ENCODE data around the gene SF3B6.
"Not testable (repeated sequence)": the region's sequence is repeated elsewhere in the genome, so short reads cannot be mapped to it uniquely, and the experiment has no call there.

SF3B6 gene

GRCh38 chr2:24102677-24103076 is 26.6 kb upstream of the SF3B6 start:
- no peak overlapping the region for H3K9ac ChIP-seq (ENCODE audit: low read length)
- no peaks in the 10 kb centered on the region for H4K20me1 ChIP-seq (ENCODE audit: insufficient read depth, low read length)
- no peaks in the 10 kb centered on the region for H3K4me1 ChIP-seq (ENCODE audit: low read length)
- no peaks in the 10 kb centered on the region for H3K36me3 ChIP-seq (replicated peaks; ENCODE audit: insufficient read depth, low read length)
- no peak for DNase-seq
- H3K27ac ChIP-seq (ENCODE audit: low read length) = no peak overlapping the region
- H3K79me2 ChIP-seq (ENCODE audit: low read length) = no peaks in the 10 kb centered on the region
- no peak overlapping the region for H3K4me2 ChIP-seq (ENCODE audit: low read depth, low read length)
- H3K27me3 ChIP-seq (replicated peaks; ENCODE audit: insufficient read depth, low read length) = no peaks in the 10 kb centered on the region
- no peaks in the 10 kb centered on the region for H3K9me3 ChIP-seq (replicated peaks; ENCODE audit: insufficient read depth, low read length)
- H3F3A ChIP-seq (ENCODE audit: insufficient read depth, low read length) = no peaks in the 10 kb centered on the region
- H2AFZ ChIP-seq (ENCODE audit: low read length) = no peak overlapping the region
- H3K9me2 ChIP-seq (replicated peaks; ENCODE audit: insufficient read depth, low read length) = no peaks in the 10 kb centered on the region
- no peak overlapping the region for H3K4me3 ChIP-seq (ENCODE audit: low read length)
- TF ChIP-seq EZH2phosphoT487 (IDR thresholded peaks at IDR 0.05; ENCODE audit: low read length) (no peak), EZH2 (optimal IDR thresholded peaks at IDR 0.05; ENCODE audit: low read depth, low read length) (no peak), CTCF (IDR thresholded peaks at IDR 0.05; ENCODE audit: low read length) (no peak)

DNA sequence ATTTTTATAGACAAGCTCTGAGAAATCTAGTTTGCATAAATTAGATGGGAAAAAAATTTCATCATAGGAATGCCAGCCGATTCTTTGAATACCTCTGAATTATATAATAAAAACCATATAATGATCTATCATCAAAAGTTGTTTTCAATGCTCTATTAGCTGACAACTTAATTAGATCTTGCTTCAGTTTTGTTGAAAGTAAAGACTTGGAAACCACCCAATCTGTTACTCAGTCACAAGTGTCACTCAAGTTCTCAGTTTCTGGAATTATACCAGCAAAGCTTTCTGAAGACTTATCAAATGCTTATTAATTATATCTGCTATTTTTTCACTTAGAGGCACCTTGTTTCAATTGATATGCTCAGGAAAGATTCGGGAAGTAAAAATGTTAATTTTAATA is 25.9 kb upstream of the SF3B6 start:
- no peaks in the 10 kb centered on the region for H3K79me2 ChIP-seq (ENCODE audit: low read length)
- H3K27ac ChIP-seq (ENCODE audit: low read length) = no peak overlapping the region
- no peak overlapping the region for H2AFZ ChIP-seq (ENCODE audit: low read length)
- no peak overlapping the region for H3K4me3 ChIP-seq (ENCODE audit: low read length)
- H3K4me1 ChIP-seq (ENCODE audit: low read length) = no peaks in the 10 kb centered on the region
- TF ChIP-seq EZH2 (optimal IDR thresholded peaks at IDR 0.05; ENCODE audit: low read depth, low read length) = no peak
- no peak for TF ChIP-seq CTCF (IDR thresholded peaks at IDR 0.05; ENCODE audit: low read length)
- TF ChIP-seq EZH2phosphoT487 (IDR thresholded peaks at IDR 0.05; ENCODE audit: low read length) = no peak
- H3K9me3 ChIP-seq (replicated peaks; ENCODE audit: insufficient read depth, low read length) = no peaks in the 10 kb centered on the region
- H3K36me3 ChIP-seq (replicated peaks; ENCODE audit: insufficient read depth, low read length) = no peaks in the 10 kb centered on the region
- H3K9ac ChIP-seq (ENCODE audit: low read length) = no peak overlapping the region
- H3K4me2 ChIP-seq (ENCODE audit: low read depth, low read length) = no peak overlapping the region
- DNase-seq = no peak
- no peaks in the 10 kb centered on the region for H4K20me1 ChIP-seq (ENCODE audit: insufficient read depth, low read length)
- no peaks in the 10 kb centered on the region for H3K9me2 ChIP-seq (replicated peaks; ENCODE audit: insufficient read depth, low read length)
- H3F3A ChIP-seq (ENCODE audit: insufficient read depth, low read length) = no peaks in the 10 kb centered on the region
- H3K27me3 ChIP-seq (replicated peaks; ENCODE audit: insufficient read depth, low read length) = no peaks in the 10 kb centered on the region

- H3K27me3 ChIP-seq (replicated peaks; ENCODE audit: insufficient read depth, low read length); H3K4me1 ChIP-seq (ENCODE audit: low read length); H3K9me3 ChIP-seq (replicated peaks; ENCODE audit: insufficient read depth, low read length); H3K36me3 ChIP-seq (replicated peaks; ENCODE audit: insufficient read depth, low read length); H3K9ac ChIP-seq (ENCODE audit: low read length); H3K4me3 ChIP-seq (ENCODE audit: low read length); H3F3A ChIP-seq (ENCODE audit: insufficient read depth, low read length); H3K79me2 ChIP-seq (ENCODE audit: low read length); H3K27ac ChIP-seq (ENCODE audit: low read length); H2AFZ ChIP-seq (ENCODE audit: low read length); H4K20me1 ChIP-seq (ENCODE audit: insufficient read depth, low read length); H3K9me2 ChIP-seq (replicated peaks; ENCODE audit: insufficient read depth, low read length); DNase-seq; H3K4me2 ChIP-seq (ENCODE audit: low read depth, low read length): not testable (repeated sequence)
Measured at GRCh38 chr2:24100732-24101131, 24.6 kb upstream of the SF3B6 start.

DNA sequence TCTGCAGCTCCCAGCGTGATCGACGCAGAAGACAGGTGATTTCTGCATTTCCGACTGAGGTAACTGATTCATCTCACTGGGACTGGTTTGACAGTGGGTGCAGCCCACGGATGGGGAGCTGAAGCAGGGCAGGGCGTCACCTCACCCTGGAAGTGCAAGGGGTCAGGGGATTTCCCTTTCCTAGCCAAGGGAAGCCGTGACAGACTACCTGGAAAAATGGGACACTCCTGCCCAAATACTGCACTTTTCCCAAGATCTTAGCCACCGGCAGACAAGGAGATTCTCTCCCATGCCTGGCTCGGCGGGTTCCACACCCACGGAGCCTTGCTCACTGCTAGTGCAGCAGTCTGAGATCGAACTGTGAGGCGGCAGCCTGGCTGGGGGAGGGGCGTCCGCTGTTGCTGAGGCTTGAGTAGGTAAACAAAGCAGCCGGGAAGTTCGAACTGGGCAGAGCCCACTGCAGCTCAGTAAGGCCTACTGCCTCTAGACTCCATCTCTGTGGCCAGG is 19.1 kb upstream of the SF3B6 start:
- H3F3A ChIP-seq (ENCODE audit: insufficient read depth, low read length); H3K4me3 ChIP-seq (ENCODE audit: low read length); H3K4me1 ChIP-seq (ENCODE audit: low read length); DNase-seq; H3K9me2 ChIP-seq (replicated peaks; ENCODE audit: insufficient read depth, low read length); H3K9ac ChIP-seq (ENCODE audit: low read length); H3K36me3 ChIP-seq (replicated peaks; ENCODE audit: insufficient read depth, low read length); H3K4me2 ChIP-seq (ENCODE audit: low read depth, low read length); H3K27me3 ChIP-seq (replicated peaks; ENCODE audit: insufficient read depth, low read length); H3K9me3 ChIP-seq (replicated peaks; ENCODE audit: insufficient read depth, low read length); H3K79me2 ChIP-seq (ENCODE audit: low read length); H2AFZ ChIP-seq (ENCODE audit: low read length); H3K27ac ChIP-seq (ENCODE audit: low read length); H4K20me1 ChIP-seq (ENCODE audit: insufficient read depth, low read length): not testable (repeated sequence)

DNA sequence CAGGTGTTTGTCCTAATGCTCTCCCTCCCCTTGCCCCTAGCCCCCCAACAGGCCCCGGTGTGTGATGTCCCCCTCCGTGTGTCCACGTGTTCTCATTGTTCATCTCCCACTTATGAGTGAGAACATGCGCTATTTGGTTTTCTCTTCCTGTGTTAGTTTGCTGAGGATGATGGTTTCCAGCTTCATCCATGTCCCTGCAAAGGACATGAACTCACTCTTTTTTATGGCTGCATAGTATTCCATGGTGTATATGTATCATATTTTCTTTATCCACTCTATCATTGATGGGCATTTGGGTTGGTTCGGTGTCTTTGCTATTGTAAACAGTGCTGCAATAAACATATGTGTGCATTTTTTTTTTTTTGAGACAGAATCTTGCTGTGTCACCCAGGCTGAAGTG is 17.1 kb upstream of the SF3B6 start:
- not testable (repeated sequence) for H3K36me3 ChIP-seq (replicated peaks; ENCODE audit: insufficient read depth, low read length); H3K9me3 ChIP-seq (replicated peaks; ENCODE audit: insufficient read depth, low read length); H3K9ac ChIP-seq (ENCODE audit: low read length); H3K27ac ChIP-seq (ENCODE audit: low read length); H3F3A ChIP-seq (ENCODE audit: insufficient read depth, low read length); H4K20me1 ChIP-seq (ENCODE audit: insufficient read depth, low read length); H3K4me2 ChIP-seq (ENCODE audit: low read depth, low read length); DNase-seq; H3K4me3 ChIP-seq (ENCODE audit: low read length); H3K9me2 ChIP-seq (replicated peaks; ENCODE audit: insufficient read depth, low read length); H2AFZ ChIP-seq (ENCODE audit: low read length); H3K79me2 ChIP-seq (ENCODE audit: low read length); H3K27me3 ChIP-seq (replicated peaks; ENCODE audit: insufficient read depth, low read length); H3K4me1 ChIP-seq (ENCODE audit: low read length)

Measured in MM.1S (cell line).